Stomach smooth muscle (tissue), 2 donors: ENCODE data around the gene METTL21C.

ENCODE experiments used
- H3K27ac ChIP-seq: one replicate; pipeline ENCODE4 v1.7.0; 2013; ENCODE audit warnings: mild to moderate bottlenecking, low read length, inconsistent platforms
- H3K27me3 ChIP-seq, 2 donors: one replicate each; pipeline ENCODE4 v1.7.0; 2013; ENCODE audit warnings: low read length in 2 of 2; ENCODE audit not compliant: insufficient read depth in 2 of 2, control insufficient read depth in 1 of 2
- H3K36me3 ChIP-seq, 2 donors: one replicate each; pipeline ENCODE4 v1.7.0; 2013; ENCODE audit warnings: low read length in 2 of 2; ENCODE audit not compliant: control insufficient read depth in 2 of 2, insufficient read depth in 2 of 2
- H3K4me1 ChIP-seq: one replicate; pipeline ENCODE4 v1.7.0; 2013; ENCODE audit warnings: low read length; ENCODE audit not compliant: control insufficient read depth, insufficient read depth
- H3K4me3 ChIP-seq, 2 donors: one replicate each; pipeline ENCODE4 v1.7.0; 2013; ENCODE audit warnings: low read length in 2 of 2
- H3K9ac ChIP-seq, 2 donors: one replicate each; pipeline ENCODE4 v1.7.0; 2013; ENCODE audit warnings: low read length in 2 of 2, mild to moderate bottlenecking in 1 of 2
- H3K9me3 ChIP-seq, 2 donors: one replicate each; pipeline ENCODE4 v1.7.0; 2013; ENCODE audit warnings: low read length in 2 of 2; ENCODE audit not compliant: control insufficient read depth in 2 of 2
- donor health status: healthy.
- donor health status: Pancreatic carcinoma.

METTL21C gene

GRCh38 chr13:102667023-102667422 is 27.8 kb downstream of the METTL21C start:
- Histone ChIP-seq H3K36me3 (peaks cover 18 to 19% of the 10 kb centered on the region in 2 donors), H3K4me1 (no peaks in the 10 kb centered on the region)

GRCh38 chr13:102659168-102659713 is 35.6 kb downstream of the METTL21C start:
- no peaks in the 10 kb centered on the region for H3K9me3 ChIP-seq
- no peaks in the 10 kb centered on the region for H3K27me3 ChIP-seq
- H3K27ac ChIP-seq, result no peak overlapping the region
- H3K4me3 ChIP-seq, result no peak overlapping the region
- H3K36me3 ChIP-seq, result peaks cover 16 to 21% of the 10 kb centered on the region in 2 donors
- H3K4me1 ChIP-seq, result no peaks in the 10 kb centered on the region
- H3K9ac ChIP-seq, result no peak overlapping the region

More at GRCh38 chr13:102667023-102667422, 27.8 kb downstream of the METTL21C start:
- Histone ChIP-seq H3K4me3 (no peak overlapping the region), H3K9me3 (no peaks in the 10 kb centered on the region), H3K9ac (no peak overlapping the region), H3K27ac (no peak overlapping the region), H3K27me3 (no peaks in the 10 kb centered on the region)

- no peaks in the 10 kb centered on the region for H3K27me3 ChIP-seq
- peaks cover 16 to 21% of the 10 kb centered on the region in 2 donors for H3K36me3 ChIP-seq
- H3K4me3 ChIP-seq, result no peak overlapping the region
- no peaks in the 10 kb centered on the region for H3K9me3 ChIP-seq
- H3K9ac ChIP-seq, result no peak overlapping the region
- H3K4me1 ChIP-seq, result no peaks in the 10 kb centered on the region
- no peak overlapping the region for H3K27ac ChIP-seq
Observed at GRCh38 chr13:102658660-102659059, 36.2 kb downstream of the METTL21C start.

GRCh38 chr13:102657630-102658029 is 37.2 kb downstream of the METTL21C start:
- Histone ChIP-seq H3K9me3 (no peaks in the 10 kb centered on the region), H3K4me1 (no peaks in the 10 kb centered on the region), H3K9ac (no peak overlapping the region), H3K27me3 (no peaks in the 10 kb centered on the region), H3K36me3 (peaks cover 16 to 21% of the 10 kb centered on the region in 2 donors), H3K27ac (no peak overlapping the region), H3K4me3 (no peak overlapping the region)

- Histone ChIP-seq H3K36me3 (peaks cover 14 to 21% of the 10 kb centered on the region in 2 donors), H3K4me3 (no peak overlapping the region), H3K9ac (no peak overlapping the region), H3K9me3 (no peaks in the 10 kb centered on the region), H3K27me3 (no peaks in the 10 kb centered on the region), H3K27ac (no peak overlapping the region), H3K4me1 (no peaks in the 10 kb centered on the region)
Observed at GRCh38 chr13:102654756-102655155, 40.1 kb downstream of the METTL21C start.

- no peak overlapping the region for H3K9ac ChIP-seq
- H3K4me3 ChIP-seq, result no peak overlapping the region
- peaks cover 21 to 25% of the 10 kb centered on the region in 2 donors for H3K36me3 ChIP-seq
- H3K4me1 ChIP-seq, result no peaks in the 10 kb centered on the region
- no peaks in the 10 kb centered on the region for H3K9me3 ChIP-seq
- H3K27ac ChIP-seq, result no peak overlapping the region
- H3K27me3 ChIP-seq, result no peaks in the 10 kb centered on the region
Observed at GRCh38 chr13:102651892-102652291, 43.0 kb downstream of the METTL21C start.

- Histone ChIP-seq H3K27me3 (no peaks in the 10 kb centered on the region), H3K9me3 (no peaks in the 10 kb centered on the region), H3K4me3 (no peak overlapping the region), H3K4me1 (no peaks in the 10 kb centered on the region), H3K27ac (no peak overlapping the region), H3K9ac (no peak overlapping the region), H3K36me3 (peaks cover 24 to 26% of the 10 kb centered on the region in 2 donors)
Observed at GRCh38 chr13:102651392-102651791, 43.5 kb downstream of the METTL21C start.

- Histone ChIP-seq H3K4me1 (no peaks in the 10 kb centered on the region), H3K36me3 (peaks cover 29 to 30% of the 10 kb centered on the region in 2 donors), H3K9me3 (no peaks in the 10 kb centered on the region), H3K27ac (no peak overlapping the region), H3K4me3 (no peak overlapping the region), H3K9ac (no peak overlapping the region), H3K27me3 (no peaks in the 10 kb centered on the region)
Observed at GRCh38 chr13:102650444-102650843, 44.4 kb downstream of the METTL21C start.

GRCh38 chr13:102648046-102648445 is 46.8 kb downstream of the METTL21C start:
- Histone ChIP-seq H3K27me3 (no peaks in the 10 kb centered on the region), H3K9ac (no peak overlapping the region), H3K4me1 (no peaks in the 10 kb centered on the region), H3K9me3 (no peaks in the 10 kb centered on the region), H3K4me3 (no peak overlapping the region), H3K27ac (no peak overlapping the region), H3K36me3 (peaks cover 35 to 40% of the 10 kb centered on the region in 2 donors)

GRCh38 chr13:102645701-102646100 is 49.1 kb downstream of the METTL21C start:
- Histone ChIP-seq H3K27ac (no peak overlapping the region), H3K9me3 (no peaks in the 10 kb centered on the region), H3K27me3 (no peaks in the 10 kb centered on the region), H3K9ac (no peak overlapping the region), H3K4me1 (no peaks in the 10 kb centered on the region), H3K4me3 (no peak overlapping the region), H3K36me3 (peaks cover 35 to 40% of the 10 kb centered on the region in 2 donors)

GRCh38 chr13:102643656-102644055 is 51.2 kb downstream of the METTL21C start:
- no peaks in the 10 kb centered on the region for H3K4me1 ChIP-seq
- no peaks in the 10 kb centered on the region for H3K27me3 ChIP-seq
- H3K36me3 ChIP-seq, result peaks cover 23 to 42% of the 10 kb centered on the region in 2 donors
- no peaks in the 10 kb centered on the region for H3K9me3 ChIP-seq
- no peak overlapping the region for H3K4me3 ChIP-seq
- no peak overlapping the region for H3K27ac ChIP-seq
- H3K9ac ChIP-seq, result no peak overlapping the region
